Stimulated activated effector memory CD8-positive, alpha-beta T cell treated with anti-CD3 and anti-CD28 coated beads, Interleukin-12 subunit alpha, Interleukin-12 subunit beta, amount 100 ng/mL, for 72 hours (primary cell): ENCODE data around the gene PAPOLB.

Experiments
- ATAC-seq: fragments of 150-1000 bp; cut with Tn5 transposase; 2 replicates; pipeline ENCODE4 v1.10.0; 2021
- DNase-seq, 2 donors: peaks; one replicate each; pipeline ENCODE4 v3.0.0; 2021 to 2022; ENCODE audit warnings: low spot score in 2 of 2
- H3K27ac Mint-ChIP-seq: one replicate; pipeline ENCODE4 v1.8.0; 2022; ENCODE audit warnings: mild to moderate bottlenecking, mixed read lengths
- H3K36me3 Mint-ChIP-seq: one replicate; pipeline ENCODE4 v1.8.0; 2022; ENCODE audit warnings: mild to moderate bottlenecking, mixed read lengths
- H3K4me1 Mint-ChIP-seq: one replicate; pipeline ENCODE4 v1.8.0; 2022; ENCODE audit warnings: mixed read lengths
- H3K4me3 Mint-ChIP-seq: one replicate; pipeline ENCODE4 v1.8.0; 2022; ENCODE audit warnings: mild to moderate bottlenecking, mixed read lengths
- H3K9me3 Mint-ChIP-seq: one replicate; pipeline ENCODE4 v1.8.0; 2022; ENCODE audit warnings: mixed read lengths

The PAPOLB gene

GRCh38 chr7:4823441-4824119 is 38.2 kb downstream of the PAPOLB start:
- DNase-seq (no peak), ATAC-seq (peak; percentile 22)
- Mint-ChIP-seq H3K9me3 (no peaks in the 10 kb centered on the region), H3K4me1 (no peaks in the 10 kb centered on the region), H3K4me3 (no peak overlapping the region), H3K36me3 (no peaks in the 10 kb centered on the region), H3K27ac (no peak overlapping the region)

GRCh38 chr7:4822677-4823076 is 39.2 kb downstream of the PAPOLB start:
- H3K9me3 Mint-ChIP-seq: no peaks in the 10 kb centered on the region
- no peaks in the 10 kb centered on the region for H3K4me1 Mint-ChIP-seq
- DNase-seq: no peak
- H3K36me3 Mint-ChIP-seq: no peaks in the 10 kb centered on the region
- no peak for ATAC-seq
- H3K4me3 Mint-ChIP-seq: no peak overlapping the region
- H3K27ac Mint-ChIP-seq: no peak overlapping the region

- ATAC-seq: no peak
- DNase-seq: no peak
- H3K4me3 Mint-ChIP-seq: no peak overlapping the region
- no peaks in the 10 kb centered on the region for H3K36me3 Mint-ChIP-seq
- H3K27ac Mint-ChIP-seq: no peak overlapping the region
- H3K4me1 Mint-ChIP-seq: no peaks in the 10 kb centered on the region
- no peaks in the 10 kb centered on the region for H3K9me3 Mint-ChIP-seq
These were observed 40.8 kb downstream of the PAPOLB start for GRCh38 chr7:4820967-4821471.

GRCh38 chr7:4820405-4820966 is 41.3 kb downstream of the PAPOLB start:
- Mint-ChIP-seq H3K9me3 (no peaks in the 10 kb centered on the region), H3K36me3 (no peaks in the 10 kb centered on the region), H3K4me3 (no peak overlapping the region), H3K27ac (no peak overlapping the region), H3K4me1 (no peaks in the 10 kb centered on the region)
- DNase-seq (no peak), ATAC-seq (no peak)

- Mint-ChIP-seq H3K9me3 (no peaks in the 10 kb centered on the region), H3K4me1 (no peaks in the 10 kb centered on the region), H3K27ac (no peak overlapping the region), H3K4me3 (no peak overlapping the region), H3K36me3 (no peaks in the 10 kb centered on the region)
- DNase-seq (no peak), ATAC-seq (no peak)
These were observed 42.0 kb downstream of the PAPOLB start for GRCh38 chr7:4819560-4820404.

GRCh38 chr7:4818000-4818794 is 43.6 kb downstream of the PAPOLB start:
- Mint-ChIP-seq H3K27ac (no peak overlapping the region), H3K36me3 (peaks cover 2% of the 10 kb centered on the region), H3K4me3 (no peak overlapping the region), H3K4me1 (no peaks in the 10 kb centered on the region), H3K9me3 (no peaks in the 10 kb centered on the region)
- DNase-seq: no peak
- ATAC-seq: no peak

GRCh38 chr7:4817178-4817901 is 44.5 kb downstream of the PAPOLB start:
- DNase-seq (no peak), ATAC-seq (no peak)
- Mint-ChIP-seq H3K4me1 (no peaks in the 10 kb centered on the region), H3K27ac (no peak overlapping the region), H3K4me3 (no peak overlapping the region), H3K36me3 (peaks cover 5% of the 10 kb centered on the region), H3K9me3 (peaks cover 4% of the 10 kb centered on the region)

GRCh38 chr7:4816419-4817080 is 45.3 kb downstream of the PAPOLB start:
- H3K27ac Mint-ChIP-seq: no peak overlapping the region
- H3K36me3 Mint-ChIP-seq: peaks cover 5% of the 10 kb centered on the region
- DNase-seq (no peak), ATAC-seq (no peak)
- H3K4me3 Mint-ChIP-seq: no peak overlapping the region
- H3K4me1 Mint-ChIP-seq: no peaks in the 10 kb centered on the region
- H3K9me3 Mint-ChIP-seq: peaks cover 4% of the 10 kb centered on the region

- Mint-ChIP-seq H3K4me3 (no peak overlapping the region), H3K36me3 (peaks cover 5% of the 10 kb centered on the region), H3K9me3 (peaks cover 4% of the 10 kb centered on the region), H3K27ac (no peak overlapping the region), H3K4me1 (no peaks in the 10 kb centered on the region)
- ATAC-seq: no peak
- DNase-seq: no peak
These were observed 46.0 kb downstream of the PAPOLB start for GRCh38 chr7:4815609-4816418.

GRCh38 chr7:4815121-4815520 is 46.7 kb downstream of the PAPOLB start:
- no peak for ATAC-seq
- Mint-ChIP-seq H3K9me3 (peaks cover 4% of the 10 kb centered on the region), H3K36me3 (peaks cover 5% of the 10 kb centered on the region), H3K27ac (no peak overlapping the region), H3K4me3 (no peak overlapping the region), H3K4me1 (no peaks in the 10 kb centered on the region)
- DNase-seq: no peak

- DNase-seq (no peak), ATAC-seq (peak; percentile 44)
- Mint-ChIP-seq H3K36me3 (peaks cover 5% of the 10 kb centered on the region), H3K4me1 (peaks cover 3% of the 10 kb centered on the region), H3K27ac (no peak overlapping the region), H3K4me3 (no peak overlapping the region), H3K9me3 (peaks cover 4% of the 10 kb centered on the region)
These were observed 47.4 kb downstream of the PAPOLB start for GRCh38 chr7:4814433-4814832.

- no peak overlapping the region for H3K27ac Mint-ChIP-seq
- ATAC-seq: no peak
- H3K4me3 Mint-ChIP-seq: peak overlapping the region; percentile 59
- H3K4me1 Mint-ChIP-seq: peaks cover 13% of the 10 kb centered on the region
- DNase-seq: no peak
- peaks cover 5% of the 10 kb centered on the region for H3K36me3 Mint-ChIP-seq
- peaks cover 4% of the 10 kb centered on the region for H3K9me3 Mint-ChIP-seq
These were observed 52.2 kb downstream of the PAPOLB start for GRCh38 chr7:4809666-4810065.

GRCh38 chr7:4809091-4809591 is 52.7 kb downstream of the PAPOLB start:
- Mint-ChIP-seq H3K27ac (no peak overlapping the region), H3K36me3 (peaks cover 5% of the 10 kb centered on the region), H3K9me3 (peaks cover 4% of the 10 kb centered on the region), H3K4me1 (peaks cover 13% of the 10 kb centered on the region), H3K4me3 (peak overlapping the region; percentile 59)
- DNase-seq: no peak
- peak; percentile 48 for ATAC-seq
